HuH-7 (cell line): ENCODE data around the gene ARHGAP18.

Source experiments
- DNase-seq: peaks from one replicate; pipeline ENCODE4 v3.0.0; 2011; ENCODE audit warnings: low spot score

ARHGAP18 gene

GRCh38 chr6:129615020-129615419, 95.0 kb downstream of the ARHGAP18 start:
- no peak for DNase-seq

GRCh38 chr6:129614464-129614863, 95.5 kb downstream of the ARHGAP18 start:
- DNase-seq: no peak

- no peak for DNase-seq
Observed at GRCh38 chr6:129612440-129612839, 97.5 kb downstream of the ARHGAP18 start.

- no peak for DNase-seq
Observed at GRCh38 chr6:129609635-129610034, 100.3 kb downstream of the ARHGAP18 start.

GRCh38 chr6:129608886-129609537, 101.0 kb downstream of the ARHGAP18 start:
- DNase-seq: no peak

GRCh38 chr6:129607581-129608186, 102.3 kb downstream of the ARHGAP18 start:
- DNase-seq: no peak

- DNase-seq: no peak
Observed at GRCh38 chr6:129606664-129607063, 103.3 kb downstream of the ARHGAP18 start.

- DNase-seq: no peak
Observed at GRCh38 chr6:129605967-129606366, 104.0 kb downstream of the ARHGAP18 start.

GRCh38 chr6:129605095-129605494, 104.9 kb downstream of the ARHGAP18 start:
- DNase-seq: no peak

- DNase-seq: no peak
Observed at GRCh38 chr6:129604321-129604720, 105.7 kb downstream of the ARHGAP18 start.

- no peak for DNase-seq
Observed at GRCh38 chr6:129603741-129604140, 106.2 kb downstream of the ARHGAP18 start.

- DNase-seq: no peak
Observed at GRCh38 chr6:129601323-129601722, 108.7 kb downstream of the ARHGAP18 start.

GRCh38 chr6:129599467-129599866, 110.5 kb downstream of the ARHGAP18 start:
- DNase-seq: no peak

- DNase-seq: peak; percentile 52
Observed at GRCh38 chr6:129598244-129599187, 111.5 kb downstream of the ARHGAP18 start.

- DNase-seq: no peak
Observed at GRCh38 chr6:129597023-129597713, 112.8 kb downstream of the ARHGAP18 start.

GRCh38 chr6:129596522-129596921, 113.5 kb downstream of the ARHGAP18 start:
- no peak for DNase-seq

- DNase-seq: no peak
Observed at GRCh38 chr6:129593233-129593564, 116.8 kb downstream of the ARHGAP18 start.

GRCh38 chr6:129592516-129593232, 117.3 kb downstream of the ARHGAP18 start:
- DNase-seq: no peak

- DNase-seq: no peak
Observed at GRCh38 chr6:129590408-129591022, 119.5 kb downstream of the ARHGAP18 start.

GRCh38 chr6:129586815-129587214, 123.2 kb downstream of the ARHGAP18 start:
- no peak for DNase-seq

GRCh38 chr6:129583866-129584265, 126.1 kb downstream of the ARHGAP18 start:
- no peak for DNase-seq
